Suprapubic skin (tissue), 4 donors: Measurements from ENCODE around the gene KRT17. TPM values are rescaled to one million over a fixed set of nuclear protein-coding genes. Genes with fewer than 3 reads are reported as not detected.
A peak's percentile ranks its signal among the peaks of the same experiment; 100 is the strongest.

ENCODE experiments used
- DNase-seq, 2 donors: peaks; one replicate each; pipeline ENCODE4 v3.0.0-alpha.2; 2019; ENCODE audit warnings: low spot score in 2 of 2
- H3K27ac ChIP-seq: fragments of 200-600 bp; sonication (generic); one replicate; pipeline ENCODE4 v1.5.1; 2019
- H3K27me3 ChIP-seq: fragments of 200-600 bp; sonication (generic); one replicate; pipeline ENCODE4 v1.5.1; 2019
- H3K36me3 ChIP-seq: fragments of 200-600 bp; sonication (generic); one replicate; pipeline ENCODE4 v1.5.1; 2019
- H3K4me1 ChIP-seq: fragments of 200-600 bp; sonication (generic); one replicate; pipeline ENCODE4 v1.5.1; 2019
- H3K4me3 ChIP-seq: fragments of 200-600 bp; sonication (generic); one replicate; pipeline ENCODE4 v1.5.1; 2019; ENCODE audit warnings: mild to moderate bottlenecking
- H3K9me3 ChIP-seq: fragments of 200-600 bp; sonication (generic); one replicate; pipeline ENCODE4 v1.5.1; 2019
- CTCF ChIP-seq, 2 donors: fragments of 200-600 bp in 1 of 2; fragments of 450-650 bp in 1 of 2; sonication (generic) in 1 of 2; IDR thresholded peaks; one replicate each; pipeline ENCODE4 v1.5.1; 2016 to 2019; ENCODE audit warnings: antibody characterized with exemption in 2 of 2, mild to moderate bottlenecking in 1 of 2, moderate library complexity in 1 of 2
- EP300 ChIP-seq: sonication (generic); formaldehyde crosslinking; IDR thresholded peaks from one replicate; pipeline ENCODE4 v1.6.1; 2017; ENCODE audit warnings: antibody characterized with exemption
- POLR2A ChIP-seq, 2 donors: fragments of 450-650 bp; IDR thresholded peaks; one replicate each; pipeline ENCODE4 v1.6.1; 2017; ENCODE audit warnings: antibody characterized with exemption in 2 of 2, mild to moderate bottlenecking in 2 of 2, moderate library complexity in 2 of 2
- POLR2AphosphoS5 ChIP-seq, 3 donors: sonication (generic); formaldehyde crosslinking; IDR thresholded peaks; one replicate each; pipeline ENCODE4 v1.6.1; 2017; ENCODE audit warnings: antibody characterized with exemption in 3 of 3
- WGBS: methylation state at CpG from one replicate; pipeline ENCODE4 v1.1.5; 2018; 5-methylcytosine and 5-hydroxymethylcytosine counted together
- total RNA-seq, 4 donors: library from RNA; depleted of rRNA; stranded (reverse); fragments of >200 nt; gene quantifications; one replicate each; pipeline ENCODE4 v1.1.0, GENCODE V29; 2016

Gene KRT17
- total RNA-seq, 4 donors from 2014 or later, result 434 to 2,751 (median 1,314) TPM

- peak overlapping the region; percentile 99 for H3K27ac ChIP-seq
- 55% methylated on average over 14 of the region's 16 CpGs for WGBS
- peaks cover 86% of the 10 kb centered on the region for H3K4me1 ChIP-seq
- no peak overlapping the region for H3K4me3 ChIP-seq
- TF ChIP-seq POLR2A (IDR thresholded peaks at IDR 0.05) (no peak), EP300 (no peak), POLR2AphosphoS5 (IDR thresholded peaks at IDR 0.05) (no peak), CTCF (IDR thresholded peaks at IDR 0.05) (no peak)
- no peaks in the 10 kb centered on the region for H3K36me3 ChIP-seq
- DNase-seq, result peak in 1 of 2 donors; percentile 64
- H3K9me3 ChIP-seq, result no peaks in the 10 kb centered on the region
- no peaks in the 10 kb centered on the region for H3K27me3 ChIP-seq
Observed at GRCh38 chr17:41656249-41657023, 32.1 kb upstream of the KRT17 start.

- 27% methylated on average over 6 of the region's 18 CpGs for WGBS
- peak overlapping the region; percentile 99 for H3K27ac ChIP-seq
- H3K4me3 ChIP-seq, result no peak overlapping the region
- DNase-seq, result peak; percentile 92 to 93
- no peaks in the 10 kb centered on the region for H3K36me3 ChIP-seq
- H3K4me1 ChIP-seq, result peaks cover 93% of the 10 kb centered on the region
- H3K27me3 ChIP-seq, result no peaks in the 10 kb centered on the region
- no peaks in the 10 kb centered on the region for H3K9me3 ChIP-seq
- TF ChIP-seq EP300 (no peak), POLR2A (IDR thresholded peaks at IDR 0.05) (no peak), POLR2AphosphoS5 (IDR thresholded peaks at IDR 0.05) (peak; percentile 24 to 97 (median 96)), CTCF (IDR thresholded peaks at IDR 0.05) (no peak)
Observed at GRCh38 chr17:41655611-41656111, 31.3 kb upstream of the KRT17 start.

GRCh38 chr17:41654678-41655607 is 30.6 kb upstream of the KRT17 start:
- 36% methylated on average over 3 of the region's 24 CpGs for WGBS
- no peaks in the 10 kb centered on the region for H3K36me3 ChIP-seq
- H3K4me3 ChIP-seq, result peak overlapping the region; percentile 19
- TF ChIP-seq CTCF (IDR thresholded peaks at IDR 0.05) (no peak), POLR2AphosphoS5 (IDR thresholded peaks at IDR 0.05) (no peak), EP300 (no peak), POLR2A (IDR thresholded peaks at IDR 0.05) (no peak)
- H3K9me3 ChIP-seq, result no peaks in the 10 kb centered on the region
- H3K27ac ChIP-seq, result peak overlapping the region; percentile 99
- H3K27me3 ChIP-seq, result no peaks in the 10 kb centered on the region
- DNase-seq, result no peak
- peaks cover 93% of the 10 kb centered on the region for H3K4me1 ChIP-seq

- Histone ChIP-seq H3K27ac (peak overlapping the region; percentile 99), H3K4me3 (peak overlapping the region; percentile 19), H3K9me3 (no peaks in the 10 kb centered on the region), H3K27me3 (no peaks in the 10 kb centered on the region), H3K4me1 (peaks cover 93% of the 10 kb centered on the region), H3K36me3 (no peaks in the 10 kb centered on the region)
- TF ChIP-seq POLR2AphosphoS5 (IDR thresholded peaks at IDR 0.05) (peak in 2 of 3 donors; percentile 75 to 83), POLR2A (IDR thresholded peaks at IDR 0.05) (no peak)
- DNase-seq, result peak in 1 of 2 donors; percentile 85
- WGBS, result 43% methylated on average over 1 of the region's 14 CpGs
Observed at GRCh38 chr17:41653892-41654677, 29.7 kb upstream of the KRT17 start.

GRCh38 chr17:41653421-41653820 is 29.0 kb upstream of the KRT17 start:
- no peak for DNase-seq
- Histone ChIP-seq H3K9me3 (no peaks in the 10 kb centered on the region), H3K27ac (peak overlapping the region; percentile 99), H3K4me1 (peaks cover 91% of the 10 kb centered on the region), H3K36me3 (no peaks in the 10 kb centered on the region), H3K27me3 (no peaks in the 10 kb centered on the region), H3K4me3 (no peak overlapping the region)
- WGBS, result 60% methylated on average over 4 of the region's 5 CpGs
- TF ChIP-seq POLR2AphosphoS5 (IDR thresholded peaks at IDR 0.05) (no peak), POLR2A (IDR thresholded peaks at IDR 0.05) (no peak), CTCF (IDR thresholded peaks at IDR 0.05) (no peak), EP300 (no peak)
